Gastroesophageal sphincter (tissue), 3 donors: ENCODE results near the gene TMEM131.

ENCODE experiments used
- CTCF ChIP-seq, 4 experiments: fragments of 200-600 bp in 2 of 4; fragments of 450-650 bp in 2 of 4; sonication (generic) in 1 of 4; IDR thresholded peaks; one replicate each; pipeline ENCODE4 v1.5.1; 2017 to 2019; ENCODE audit warnings: antibody characterized with exemption in 4 of 4, mild to moderate bottlenecking in 2 of 4, moderate library complexity in 2 of 4
- EP300 ChIP-seq: sonication (generic); formaldehyde crosslinking; IDR thresholded peaks from one replicate; pipeline ENCODE4 v1.6.1; 2017; ENCODE audit warnings: antibody characterized with exemption, mild to moderate bottlenecking
- POLR2A ChIP-seq, 2 donors: fragments of 450-650 bp; IDR thresholded peaks; one replicate each; pipeline ENCODE4 v1.6.1; 2017; ENCODE audit warnings: antibody characterized with exemption in 2 of 2, mild to moderate bottlenecking in 2 of 2, moderate library complexity in 1 of 2
- POLR2AphosphoS5 ChIP-seq: sonication (generic); formaldehyde crosslinking; IDR thresholded peaks from one replicate; pipeline ENCODE4 v1.6.1; 2017; ENCODE audit warnings: antibody characterized with exemption

GRCh38 chr2:97765933-97766332 lies 229.8 kb downstream of the TMEM131 start:
- no peak for TF ChIP-seq CTCF (IDR thresholded peaks at IDR 0.05)
- no peak for TF ChIP-seq POLR2AphosphoS5
- no peak for TF ChIP-seq POLR2A (IDR thresholded peaks at IDR 0.05)
- no peak for TF ChIP-seq EP300
